Prostate gland (tissue), 2 donors: ENCODE data around the gene THSD4.

Experiments used
- CTCF ChIP-seq, 4 experiments: fragments of 200-600 bp in 2 of 4; fragments of 450-650 bp in 2 of 4; sonication (generic) in 2 of 4; IDR thresholded peaks; 1 replicate in 3 of 4; 2 replicates in 1 of 4; pipeline ENCODE4 v1.5.1; 2016 to 2019; ENCODE audit warnings: antibody characterized with exemption in 4 of 4, mild to moderate bottlenecking in 2 of 4, moderate library complexity in 2 of 4
- POLR2A ChIP-seq: fragments of 450-650 bp; IDR thresholded peaks from one replicate; pipeline ENCODE4 v1.6.1; 2016; ENCODE audit warnings: antibody characterized with exemption, mild to moderate bottlenecking

- TF ChIP-seq CTCF (IDR thresholded peaks at IDR 0.05) (no peak), POLR2A (no peak)
Observed at GRCh38 chr15:71249986-71250385, 134.7 kb downstream of the THSD4 start.
